ENCODE data around the gene ILK. TPM values are rescaled to one million over a fixed set of nuclear protein-coding genes. Genes with fewer than 3 reads are reported as not detected.

Gene ILK
- total and polyA plus RNA-seq, 2 donors (not counting 3 experiments of a cell fraction or from before 2014, with no cell fraction given) = 221 to 296 TPM

DNA sequence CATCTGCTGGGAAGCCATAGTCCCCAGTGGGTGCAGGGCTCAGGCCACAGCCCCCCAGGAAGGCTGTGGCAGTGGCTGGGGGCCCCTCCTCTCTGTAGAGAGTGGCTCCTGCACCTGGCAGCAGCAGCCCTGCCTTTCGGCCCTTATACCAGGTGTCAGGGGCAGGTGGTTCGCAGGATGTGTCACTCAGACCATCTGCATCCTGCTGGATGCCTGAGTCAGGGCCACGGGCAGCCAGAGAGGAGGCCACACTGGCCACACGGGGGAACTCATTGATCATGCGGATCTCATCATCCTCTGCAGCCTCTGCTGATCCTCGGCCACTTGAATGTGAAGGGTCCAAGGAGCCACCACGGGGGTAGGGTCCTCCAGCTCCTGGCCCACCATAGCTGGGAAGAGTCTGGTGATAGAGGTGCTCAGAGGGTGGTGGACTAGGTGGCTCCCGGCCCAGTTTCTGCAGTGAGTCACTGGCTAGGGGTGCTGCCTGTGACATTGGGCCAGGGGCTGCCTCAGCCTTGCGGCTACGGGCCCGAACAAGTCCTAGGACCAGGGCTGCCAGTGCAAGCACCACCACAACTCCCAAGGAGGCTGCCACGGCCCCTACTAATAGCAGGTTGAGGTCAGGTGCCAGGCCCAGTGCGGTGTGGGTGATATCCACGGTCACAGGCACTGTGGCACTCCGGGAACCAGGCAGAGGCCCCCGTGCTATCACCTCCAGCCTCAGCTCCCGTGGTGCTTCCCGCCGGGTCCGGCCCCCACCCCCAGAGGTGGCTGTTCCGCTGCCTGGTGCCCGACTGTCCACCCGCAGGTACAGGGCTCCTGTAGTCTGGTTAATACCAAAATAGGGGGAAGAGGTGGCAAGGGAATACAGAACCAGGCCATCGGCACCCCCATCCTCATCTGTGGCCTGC lies 18.9 kb downstream of the ILK start:
- BruUV-seq (replicated peaks) = no TSS peak
- dilution Hi-C loops (cut with MboI; ENCODE audit: extremely low pct_ligation_motif_present, low sequenced_read_pairs) (no loop called here), intact Hi-C loops (cut with micrococcal nuclease) (no loop called here)
- no peaks in the 10 kb centered on the region for H3K9me3 ChIP-seq (replicated peaks; ENCODE audit: control insufficient read depth, insufficient read depth, low read length)
- no peak overlapping the region for H3K9ac ChIP-seq (replicated peaks; ENCODE audit: extremely low read depth, insufficient read depth, low read length)
- H3K9me1 ChIP-seq (replicated peaks; ENCODE audit: control insufficient read depth, extremely low read depth, insufficient read depth, low read length) = no peaks in the 10 kb centered on the region
- H2AFZ ChIP-seq (ENCODE audit: low read depth, low read length) = no peak overlapping the region
- H3K36me3 ChIP-seq (ENCODE audit: control insufficient read depth in 2 of 2, extremely low read depth in 1 of 2, insufficient read depth in 2 of 2, low read length in 2 of 2) = peaks cover 3 to 38% of the 10 kb centered on the region in 2 experiments
- H3K27ac ChIP-seq (ENCODE audit: insufficient read depth, low read depth, low read length) = no peak overlapping the region
- ChIA-PET CTCF (interaction anchor here (1.2 to 7.6 kb wide), 10 partner anchors 12 to 243 kb away, joined by 4 to 79 read pairs (median 6); partner anchors contain the start of gene MRPL17), POLR2A (no interaction called here)
- DNase-seq (ENCODE audit: low read depth, low spot score) (no peak), FAIRE-seq (peak; percentile 28)
- peaks cover 7% of the 10 kb centered on the region for H3K79me2 ChIP-seq (ENCODE audit: control insufficient read depth, insufficient read depth, low read length)
- peaks cover 17% of the 10 kb centered on the region for H3K4me1 ChIP-seq (ENCODE audit: control insufficient read depth, extremely low read depth, insufficient read depth, low read length)
- no peaks in the 10 kb centered on the region for H3K27me3 ChIP-seq (ENCODE audit: control insufficient read depth in 2 of 2, insufficient read depth in 2 of 2, low read length in 2 of 2)
- TF ChIP-seq GATA2 (IDR thresholded peaks at IDR 0.05; ENCODE audit: insufficient read depth, insufficient read length, low read depth, low read length) (no peak), POLR2AphosphoS5 (IDR thresholded peaks at IDR 0.05; ENCODE audit: insufficient read depth, low read depth, low read length) (peak; percentile 11)
- H3K4me3 ChIP-seq (replicated peaks in 1 of 3; ENCODE audit: insufficient read depth in 1 of 3, low read depth in 1 of 3, low read length in 3 of 3) = no peak overlapping the region
- H3K4me2 ChIP-seq (ENCODE audit: insufficient read depth, low read length) = no peak overlapping the region
- H4K20me1 ChIP-seq (replicated peaks; ENCODE audit: control insufficient read depth, extremely low read depth, insufficient read depth, low read length) = no peaks in the 10 kb centered on the region

DNA sequence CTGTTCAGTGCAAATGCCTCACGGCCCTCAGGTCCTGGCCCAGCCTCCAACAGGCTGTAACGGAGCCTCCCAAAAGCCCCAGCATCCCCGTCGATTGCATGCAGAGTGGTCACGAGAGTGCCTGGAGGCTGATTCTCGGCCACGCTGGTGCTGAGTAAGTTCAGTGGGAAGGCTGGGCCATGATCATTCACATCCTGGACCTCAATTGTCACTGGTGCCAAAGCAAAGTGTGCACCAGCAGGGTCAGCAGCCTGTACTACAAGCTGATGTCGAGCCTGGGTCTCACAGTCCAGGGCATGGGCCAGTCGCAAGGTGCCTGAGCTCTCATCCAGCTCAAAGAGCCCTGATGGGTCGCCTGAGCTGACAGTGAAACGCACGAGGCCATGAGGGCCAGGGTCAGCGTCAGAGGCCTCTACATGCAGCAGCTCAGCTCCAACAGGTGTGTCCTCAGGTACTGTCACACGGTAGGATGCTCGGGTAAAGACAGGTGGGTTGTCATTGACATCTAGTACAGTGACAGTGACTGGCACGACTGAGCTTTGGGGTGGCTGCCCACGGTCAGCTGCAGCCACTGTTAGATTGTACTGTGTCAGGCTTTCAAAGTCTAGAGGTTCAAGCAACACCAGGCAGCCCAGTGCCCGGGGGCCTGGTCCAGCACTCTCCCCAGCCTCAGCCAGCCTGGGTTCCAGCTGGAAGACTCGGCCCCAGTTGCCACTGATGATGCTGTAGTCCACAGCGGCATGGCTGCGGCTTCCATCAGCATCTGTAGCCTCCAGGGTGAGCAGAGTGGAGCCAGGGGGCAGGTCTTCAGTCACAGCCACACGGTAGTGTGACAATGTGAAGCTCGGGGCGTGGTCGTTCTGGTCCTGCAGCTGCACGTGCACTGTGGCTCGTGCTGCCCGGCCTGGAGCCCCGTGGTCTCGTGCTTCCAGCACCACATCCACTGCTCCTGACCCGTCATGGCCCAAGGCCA lies 20.1 kb downstream of the ILK start:
- Histone ChIP-seq H3K9ac (replicated peaks; ENCODE audit: extremely low read depth, insufficient read depth, low read length) (no peak overlapping the region), H3K4me3 (replicated peaks in 1 of 3; ENCODE audit: insufficient read depth in 1 of 3, low read depth in 1 of 3, low read length in 3 of 3) (no peak overlapping the region), H2AFZ (ENCODE audit: low read depth, low read length) (no peak overlapping the region), H3K27ac (ENCODE audit: insufficient read depth, low read depth, low read length) (no peak overlapping the region), H3K36me3 (ENCODE audit: control insufficient read depth in 2 of 2, extremely low read depth in 1 of 2, insufficient read depth in 2 of 2, low read length in 2 of 2) (peaks cover 4 to 42% of the 10 kb centered on the region in 2 experiments), H3K79me2 (ENCODE audit: control insufficient read depth, insufficient read depth, low read length) (peaks cover 5% of the 10 kb centered on the region), H3K9me3 (replicated peaks; ENCODE audit: control insufficient read depth, insufficient read depth, low read length) (no peaks in the 10 kb centered on the region), H3K27me3 (ENCODE audit: control insufficient read depth in 2 of 2, insufficient read depth in 2 of 2, low read length in 2 of 2) (no peaks in the 10 kb centered on the region), H3K4me2 (ENCODE audit: insufficient read depth, low read length) (no peak overlapping the region), H3K9me1 (replicated peaks; ENCODE audit: control insufficient read depth, extremely low read depth, insufficient read depth, low read length) (no peaks in the 10 kb centered on the region), H4K20me1 (replicated peaks; ENCODE audit: control insufficient read depth, extremely low read depth, insufficient read depth, low read length) (no peaks in the 10 kb centered on the region), H3K4me1 (ENCODE audit: control insufficient read depth, extremely low read depth, insufficient read depth, low read length) (peaks cover 6% of the 10 kb centered on the region)
- no peak for TF ChIP-seq CTCF (IDR thresholded peaks at IDR 0.05; ENCODE audit: extremely low read depth in 1 of 2, insufficient read depth in 1 of 2, low read depth in 1 of 2, low read length in 2 of 2)
- no peak for TF ChIP-seq JUN (IDR thresholded peaks at IDR 0.05; ENCODE audit: borderline replicate concordance, insufficient read depth, insufficient read length, low read depth)
- no peak for TF ChIP-seq EZH2 (IDR thresholded peaks at IDR 0.05; ENCODE audit: borderline replicate concordance, low read depth, low read length, severe bottlenecking)
- TF ChIP-seq POLR2A (IDR thresholded peaks at IDR 0.05; ENCODE audit: low read depth, low read length) = no peak
- TF ChIP-seq MYC (IDR thresholded peaks at IDR 0.05; ENCODE audit: low read depth, low read length) = no peak
- TF ChIP-seq GATA2 (IDR thresholded peaks at IDR 0.05; ENCODE audit: insufficient read depth, insufficient read length, low read depth, low read length) = no peak
- no peak for TF ChIP-seq FOS (IDR thresholded peaks at IDR 0.05; ENCODE audit: borderline replicate concordance, insufficient read depth, low read length)
- TF ChIP-seq MAX (IDR thresholded peaks at IDR 0.05; ENCODE audit: insufficient read depth, insufficient read length) = no peak
- TF ChIP-seq POLR2AphosphoS5 (IDR thresholded peaks at IDR 0.05; ENCODE audit: insufficient read depth, low read depth, low read length) = no peak
- no peak for FAIRE-seq
- intact Hi-C loops (cut with micrococcal nuclease) (no loop called here), dilution Hi-C loops (cut with MboI; ENCODE audit: extremely low pct_ligation_motif_present, low sequenced_read_pairs) (no loop called here)
- BruUV-seq (replicated peaks) = no TSS peak
- DNase-seq (ENCODE audit: low read depth, low spot score) = no peak
- ChIA-PET CTCF (interaction anchor here (1.1 to 7.6 kb wide), 6 partner anchors 11 to 93 kb away, joined by 3 to 79 read pairs (median 10); partner anchors contain the start of gene MRPL17), POLR2A (no interaction called here)

Measured in endothelial cell of umbilical vein (primary cell).